H1 (cell line): Measurements from ENCODE around the gene DGKH. TPM values are rescaled to one million over a fixed set of nuclear protein-coding genes. Genes with fewer than 3 reads are reported as not detected.

Experiments
- EGR1 ChIP-seq: IDR thresholded peaks from 2 replicates; pipeline ENCODE4 v1.6.1; 2011; ENCODE audit warnings: low read depth, low read length, borderline replicate concordance
- KDM1A ChIP-seq: fragments of 200-600, 300-600 bp; sonication (generic); IDR thresholded peaks from 2 replicates; pipeline ENCODE4 v1.7.1; 2016; ENCODE audit warnings: mild to moderate bottlenecking, low read length, borderline replicate concordance
- PHF8 ChIP-seq: fragments of 200-600 bp; sonication (generic); conservative IDR thresholded peaks from 2 replicates; pipeline ENCODE4 v1.7.1; 2012; ENCODE audit warnings: low read depth, mild to moderate bottlenecking, inconsistent platforms, low read length, moderate library complexity
- SAP30 ChIP-seq: fragments of 300-600 bp; sonication (generic); IDR thresholded peaks from 2 replicates; pipeline ENCODE4 v1.7.1; 2012; ENCODE audit warnings: low read length, moderate library complexity, mild to moderate bottlenecking, inconsistent platforms; ENCODE audit not compliant: insufficient read depth, insufficient replicate concordance
- SIN3A ChIP-seq, 2 experiments: IDR thresholded peaks in 1 of 2; conservative IDR thresholded peaks in 1 of 2; 2 replicates each; pipeline ENCODE4 v1.6.1; 2011 to 2012; ENCODE audit warnings: low read length in 2 of 2, improper control_type of control experiment in 1 of 2, low read depth in 1 of 2, mild to moderate bottlenecking in 1 of 2
- TAF7 ChIP-seq: optimal IDR thresholded peaks from 2 replicates; pipeline ENCODE3; 2011; ENCODE audit warnings: low read depth, mild to moderate bottlenecking, inconsistent platforms, low read length, moderate library complexity, borderline replicate concordance
- TEAD4 ChIP-seq: IDR thresholded peaks from 2 replicates; pipeline ENCODE4 v1.6.1; 2012; ENCODE audit warnings: low read depth, low read length, inconsistent platforms, mixed read lengths
- polyA plus RNA-seq, 7 experiments: library from polyadenylated mRNA; depleted of rRNA in 3 of 7; stranded (reverse) in 5 of 7; unstranded in 2 of 7; fragments of >200 nt in 5 of 7; fragments of 200-250 nt in 2 of 7; gene quantifications; 1 replicate in 5 of 7; 2 replicates in 1 of 7; 4 replicates in 1 of 7; pipeline versions ENCODE4 v1.2.1 to v1.2.3, GENCODE V29; 2011 to 2013; ENCODE audit warnings: missing spikeins in 2 of 7, mixed read lengths in 2 of 7
- total RNA-seq: library from RNA; stranded (reverse); fragmentation: NEBNext Ultra II Directional; extraction: Animal tissue kit (Norgen Biotek cat#: 25700); gene quantifications from 2 replicates; pipeline ENCODE4 v1.2.1, GENCODE V29; 2021
- TF ChIP-seq, protein P1 (sequence below): fragments of 300-600 bp; sonication (generic); IDR thresholded peaks from 2 replicates; pipeline ENCODE4 v1.7.1; 2012; ENCODE audit warnings: low read length, moderate library complexity, mild to moderate bottlenecking, inconsistent platforms; ENCODE audit not compliant: insufficient replicate concordance
- TF ChIP-seq, protein P2 (sequence below): IDR thresholded peaks from 2 replicates; pipeline ENCODE4 v1.6.1; 2011; ENCODE audit warnings: low read length, improper control_type of control experiment

The DGKH gene
- total and polyA plus RNA-seq, 2 of the 8 experiments (the other 6 are each of a cell fraction or from before 2014, with no cell fraction given), result 2.1 to 7.9 TPM

DNA sequence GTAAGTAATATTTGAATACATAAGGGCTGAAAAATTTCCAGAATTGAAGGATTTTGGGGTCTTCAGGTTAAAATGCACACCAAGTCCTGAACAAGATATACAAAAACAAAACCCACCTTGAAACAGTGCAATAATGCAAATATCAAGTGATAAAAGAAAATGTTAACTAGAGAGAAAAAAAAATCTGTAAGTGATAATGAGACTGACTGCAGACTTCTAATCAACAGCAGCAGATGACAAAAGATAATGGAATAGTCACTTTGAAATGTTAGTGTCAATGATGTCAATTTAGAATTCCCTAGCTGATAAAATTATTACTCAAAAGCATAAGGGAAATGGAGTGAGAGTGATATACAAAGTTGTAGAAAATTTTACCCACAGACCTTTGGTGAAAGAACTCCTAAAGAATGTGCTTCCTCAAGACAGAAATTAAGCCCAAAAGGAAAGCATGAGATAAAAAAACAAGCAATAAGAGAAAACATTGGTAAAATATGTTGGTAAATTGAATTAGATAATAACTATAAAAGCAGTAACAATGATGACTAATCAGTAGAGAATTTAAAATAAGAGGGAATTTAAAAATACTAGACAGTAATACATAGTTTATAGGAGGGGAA is 12.4 kb upstream of the DGKH start (continued):
- TF ChIP-seq, protein P1, sequence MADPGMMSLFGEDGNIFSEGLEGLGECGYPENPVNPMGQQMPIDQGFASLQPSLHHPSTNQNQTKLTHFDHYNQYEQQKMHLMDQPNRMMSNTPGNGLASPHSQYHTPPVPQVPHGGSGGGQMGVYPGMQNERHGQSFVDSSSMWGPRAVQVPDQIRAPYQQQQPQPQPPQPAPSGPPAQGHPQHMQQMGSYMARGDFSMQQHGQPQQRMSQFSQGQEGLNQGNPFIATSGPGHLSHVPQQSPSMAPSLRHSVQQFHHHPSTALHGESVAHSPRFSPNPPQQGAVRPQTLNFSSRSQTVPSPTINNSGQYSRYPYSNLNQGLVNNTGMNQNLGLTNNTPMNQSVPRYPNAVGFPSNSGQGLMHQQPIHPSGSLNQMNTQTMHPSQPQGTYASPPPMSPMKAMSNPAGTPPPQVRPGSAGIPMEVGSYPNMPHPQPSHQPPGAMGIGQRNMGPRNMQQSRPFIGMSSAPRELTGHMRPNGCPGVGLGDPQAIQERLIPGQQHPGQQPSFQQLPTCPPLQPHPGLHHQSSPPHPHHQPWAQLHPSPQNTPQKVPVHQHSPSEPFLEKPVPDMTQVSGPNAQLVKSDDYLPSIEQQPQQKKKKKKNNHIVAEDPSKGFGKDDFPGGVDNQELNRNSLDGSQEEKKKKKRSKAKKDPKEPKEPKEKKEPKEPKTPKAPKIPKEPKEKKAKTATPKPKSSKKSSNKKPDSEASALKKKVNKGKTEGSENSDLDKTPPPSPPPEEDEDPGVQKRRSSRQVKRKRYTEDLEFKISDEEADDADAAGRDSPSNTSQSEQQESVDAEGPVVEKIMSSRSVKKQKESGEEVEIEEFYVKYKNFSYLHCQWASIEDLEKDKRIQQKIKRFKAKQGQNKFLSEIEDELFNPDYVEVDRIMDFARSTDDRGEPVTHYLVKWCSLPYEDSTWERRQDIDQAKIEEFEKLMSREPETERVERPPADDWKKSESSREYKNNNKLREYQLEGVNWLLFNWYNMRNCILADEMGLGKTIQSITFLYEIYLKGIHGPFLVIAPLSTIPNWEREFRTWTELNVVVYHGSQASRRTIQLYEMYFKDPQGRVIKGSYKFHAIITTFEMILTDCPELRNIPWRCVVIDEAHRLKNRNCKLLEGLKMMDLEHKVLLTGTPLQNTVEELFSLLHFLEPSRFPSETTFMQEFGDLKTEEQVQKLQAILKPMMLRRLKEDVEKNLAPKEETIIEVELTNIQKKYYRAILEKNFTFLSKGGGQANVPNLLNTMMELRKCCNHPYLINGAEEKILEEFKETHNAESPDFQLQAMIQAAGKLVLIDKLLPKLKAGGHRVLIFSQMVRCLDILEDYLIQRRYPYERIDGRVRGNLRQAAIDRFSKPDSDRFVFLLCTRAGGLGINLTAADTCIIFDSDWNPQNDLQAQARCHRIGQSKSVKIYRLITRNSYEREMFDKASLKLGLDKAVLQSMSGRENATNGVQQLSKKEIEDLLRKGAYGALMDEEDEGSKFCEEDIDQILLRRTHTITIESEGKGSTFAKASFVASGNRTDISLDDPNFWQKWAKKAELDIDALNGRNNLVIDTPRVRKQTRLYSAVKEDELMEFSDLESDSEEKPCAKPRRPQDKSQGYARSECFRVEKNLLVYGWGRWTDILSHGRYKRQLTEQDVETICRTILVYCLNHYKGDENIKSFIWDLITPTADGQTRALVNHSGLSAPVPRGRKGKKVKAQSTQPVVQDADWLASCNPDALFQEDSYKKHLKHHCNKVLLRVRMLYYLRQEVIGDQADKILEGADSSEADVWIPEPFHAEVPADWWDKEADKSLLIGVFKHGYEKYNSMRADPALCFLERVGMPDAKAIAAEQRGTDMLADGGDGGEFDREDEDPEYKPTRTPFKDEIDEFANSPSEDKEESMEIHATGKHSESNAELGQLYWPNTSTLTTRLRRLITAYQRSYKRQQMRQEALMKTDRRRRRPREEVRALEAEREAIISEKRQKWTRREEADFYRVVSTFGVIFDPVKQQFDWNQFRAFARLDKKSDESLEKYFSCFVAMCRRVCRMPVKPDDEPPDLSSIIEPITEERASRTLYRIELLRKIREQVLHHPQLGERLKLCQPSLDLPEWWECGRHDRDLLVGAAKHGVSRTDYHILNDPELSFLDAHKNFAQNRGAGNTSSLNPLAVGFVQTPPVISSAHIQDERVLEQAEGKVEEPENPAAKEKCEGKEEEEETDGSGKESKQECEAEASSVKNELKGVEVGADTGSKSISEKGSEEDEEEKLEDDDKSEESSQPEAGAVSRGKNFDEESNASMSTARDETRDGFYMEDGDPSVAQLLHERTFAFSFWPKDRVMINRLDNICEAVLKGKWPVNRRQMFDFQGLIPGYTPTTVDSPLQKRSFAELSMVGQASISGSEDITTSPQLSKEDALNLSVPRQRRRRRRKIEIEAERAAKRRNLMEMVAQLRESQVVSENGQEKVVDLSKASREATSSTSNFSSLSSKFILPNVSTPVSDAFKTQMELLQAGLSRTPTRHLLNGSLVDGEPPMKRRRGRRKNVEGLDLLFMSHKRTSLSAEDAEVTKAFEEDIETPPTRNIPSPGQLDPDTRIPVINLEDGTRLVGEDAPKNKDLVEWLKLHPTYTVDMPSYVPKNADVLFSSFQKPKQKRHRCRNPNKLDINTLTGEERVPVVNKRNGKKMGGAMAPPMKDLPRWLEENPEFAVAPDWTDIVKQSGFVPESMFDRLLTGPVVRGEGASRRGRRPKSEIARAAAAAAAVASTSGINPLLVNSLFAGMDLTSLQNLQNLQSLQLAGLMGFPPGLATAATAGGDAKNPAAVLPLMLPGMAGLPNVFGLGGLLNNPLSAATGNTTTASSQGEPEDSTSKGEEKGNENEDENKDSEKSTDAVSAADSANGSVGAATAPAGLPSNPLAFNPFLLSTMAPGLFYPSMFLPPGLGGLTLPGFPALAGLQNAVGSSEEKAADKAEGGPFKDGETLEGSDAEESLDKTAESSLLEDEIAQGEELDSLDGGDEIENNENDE, result no peak
- no peak for TF ChIP-seq TEAD4
- TF ChIP-seq EGR1, result no peak
- TF ChIP-seq SAP30, result no peak
- TF ChIP-seq, protein P2, sequence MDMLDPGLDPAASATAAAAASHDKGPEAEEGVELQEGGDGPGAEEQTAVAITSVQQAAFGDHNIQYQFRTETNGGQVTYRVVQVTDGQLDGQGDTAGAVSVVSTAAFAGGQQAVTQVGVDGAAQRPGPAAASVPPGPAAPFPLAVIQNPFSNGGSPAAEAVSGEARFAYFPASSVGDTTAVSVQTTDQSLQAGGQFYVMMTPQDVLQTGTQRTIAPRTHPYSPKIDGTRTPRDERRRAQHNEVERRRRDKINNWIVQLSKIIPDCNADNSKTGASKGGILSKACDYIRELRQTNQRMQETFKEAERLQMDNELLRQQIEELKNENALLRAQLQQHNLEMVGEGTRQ, result no peak
- TF ChIP-seq KDM1A, result no peak
- no peak for TF ChIP-seq PHF8
- no peak for TF ChIP-seq SIN3A (conservative IDR thresholded peaks at IDR 0.05 in 1 of 2, IDR thresholded peaks at IDR 0.05 in 1 of 2; ENCODE audit: low read depth in 1 of 2, low read length in 2 of 2)
- TF ChIP-seq TAF7, result no peak
